ENCODE data around the gene GALNT10. TPM values are rescaled to one million over a fixed set of nuclear protein-coding genes. Genes with fewer than 3 reads are reported as not detected.

The GALNT10 gene
- total and polyA plus RNA-seq, 2 of the 4 experiments (the other 2 are of a cell fraction): 46.2 to 67.0 TPM

GRCh38 chr5:154464438-154464837 is 273.9 kb downstream of the GALNT10 start:
- dilution Hi-C loops (cut with HindIII; ENCODE audit: low sequenced_read_pairs, unreplicated experiment) (no loop called here), intact Hi-C loops (cut with micrococcal nuclease) (loop anchor here (5.0 kb wide), 1 partner anchor 492 kb away; no protein-coding TSS in a partner anchor)

More at GRCh38 chr5:154464438-154464837, 273.9 kb downstream of the GALNT10 start:
- Histone ChIP-seq H4K20me1 (ENCODE audit: insufficient read depth, low read length) (no peaks in the 10 kb centered on the region), H2AK9ac (replicated peaks; ENCODE audit: low read depth, low read length, poor library complexity) (no peak overlapping the region), H3K79me1 (ENCODE audit: low read depth in 1 of 2, low read length in 2 of 2) (no peaks in the 10 kb centered on the region), H2BK5ac (ENCODE audit: low read depth, low read length, poor library complexity, severe bottlenecking) (no peak overlapping the region), H2BK20ac (ENCODE audit: low read depth, low read length) (no peak overlapping the region), H3K9me1 (ENCODE audit: insufficient read depth, low read length) (no peaks in the 10 kb centered on the region), H3K27me3 (ENCODE audit: control insufficient read depth, insufficient read depth, low read length) (peaks cover 6% of the 10 kb centered on the region; the same call in 1 of the 2 replicates), H4K5ac (ENCODE audit: low read depth, low read length) (no peak overlapping the region), H3K9ac (ENCODE audit: low read depth, low read length) (no peak overlapping the region), H3K27ac (ENCODE audit: insufficient read depth, low read length) (no peak overlapping the region), H2AFZ (replicated peaks; ENCODE audit: low read length, poor library complexity) (no peak overlapping the region), H3K23ac (ENCODE audit: low read depth, low read length) (no peak overlapping the region), H4K8ac (ENCODE audit: low read depth in 2 of 2, low read length in 2 of 2) (no peak overlapping the region), H3K56ac (ENCODE audit: extremely low read depth, insufficient read depth, low read length) (no peak overlapping the region), H3K9me3 (ENCODE audit: control insufficient read depth, insufficient read depth, low read length) (no peaks in the 10 kb centered on the region), H3K36me3 (ENCODE audit: control insufficient read depth, insufficient read depth, low read length) (no peaks in the 10 kb centered on the region), H3K18ac (ENCODE audit: low read depth, low read length) (no peak overlapping the region), H3K4ac (ENCODE audit: low read depth, low read length) (no peak overlapping the region), H3K4me1 (ENCODE audit: control insufficient read depth, insufficient read depth, low read length) (peaks cover 2% of the 10 kb centered on the region; the same call in 1 of the 2 replicates), H2AK5ac (ENCODE audit: low read depth, low read length) (no peak overlapping the region), H2BK120ac (ENCODE audit: low read depth, low read length) (no peak overlapping the region), H3K14ac (replicated peaks; ENCODE audit: low read depth, low read length) (no peak overlapping the region), H3K4me2 (ENCODE audit: low read depth, low read length) (no peak overlapping the region), H2BK15ac (ENCODE audit: low read depth, low read length) (0 out of 3 replicates have a peak overlapping the region, but pooled peaks have one; percentile 5), H4K91ac (ENCODE audit: insufficient read depth, low read depth, low read length) (no peak overlapping the region), H3K4me3 (ENCODE audit: insufficient read depth, low read depth, low read length) (no peak overlapping the region)
- no peak for TF ChIP-seq CEBPB (IDR thresholded peaks at IDR 0.05; ENCODE audit: low read depth, low read length)
- TF ChIP-seq CTCF (conservative IDR thresholded peaks at IDR 0.05; ENCODE audit: low read depth, low read length): no peak
- TF ChIP-seq BHLHE40 (IDR thresholded peaks at IDR 0.05; ENCODE audit: low read depth, low read length): no peak
- no peak for TF ChIP-seq RAD21 (IDR thresholded peaks at IDR 0.05; ENCODE audit: low read length)
- TF ChIP-seq MAFK (IDR thresholded peaks at IDR 0.05; ENCODE audit: low read depth, low read length): no peak
- no peak for TF ChIP-seq CHD1 (IDR thresholded peaks at IDR 0.05; ENCODE audit: low read depth, low read length)
- no TSS peak for BruUV-seq (replicated peaks)
- ATAC-seq (ENCODE audit: low read depth): no peak
- ChIA-PET CTCF (interaction anchor here (0.6 to 1.0 kb wide), 4 partner anchors 43 to 1408 kb away, joined by 3 to 4 read pairs (median 3); no protein-coding TSS in a partner anchor), POLR2A (ENCODE audit: unreplicated experiment) (no interaction called here)
- DNase-seq: no peak
- no CpG with 5 or more reads among the region's 1 CpG for WGBS, 2 experiments (ENCODE audit: extremely low coverage in 2 of 2, insufficient read length in 1 of 2)
- in situ Hi-C loops (cut with MboI; ENCODE audit: low sequenced_read_pairs): loop anchor here (25.0 kb wide), 1 partner anchor 348 kb away; no protein-coding TSS in a partner anchor

Measured in IMR-90 (cell line).